IMR-90 (cell line): ENCODE results near the gene FOXO6. TPM values are rescaled to one million over a fixed set of nuclear protein-coding genes. Genes with fewer than 3 reads are reported as not detected.

Source experiments
- ATAC-seq: fragments of 200-7000 bp; cut with Tn5 transposase; 2 replicates; pipeline ENCODE4 v1.9.1; 2020; ENCODE audit warnings: low read depth, mild to moderate bottlenecking, moderate library complexity
- BruUV-seq: library from RNA; stranded (reverse); fragments of 400-500 nt; replicated peaks from 2 replicates; lab custom pipeline; 2021; lab: Mats Ljungman, UMichigan
- CTCF ChIA-PET: fragments of 300-600 bp; formaldehyde crosslinking; extraction: SDS; loops from one replicate; lab custom pipeline; 2021; ENCODE audit warnings: antibody characterized with exemption; lab: Yijun Ruan, JAX
- POLR2A ChIA-PET: fragments of 300-600 bp; sonication (Branson Sonifier 250); formaldehyde crosslinking; loops from one replicate; lab custom pipeline; 2022; ENCODE audit warnings: antibody characterized with exemption; ENCODE audit not compliant: unreplicated experiment; lab: Charles Lee
- DNase-seq: peaks from one replicate; pipeline ENCODE4 v3.0.0; 2013
- H2AFZ ChIP-seq: replicated peaks from 2 replicates; pipeline ENCODE3; 2013; ENCODE audit warnings: low read length, mild to moderate bottlenecking; ENCODE audit not compliant: poor library complexity
- H2AK5ac ChIP-seq: 2 replicates; pipeline ENCODE4 v1.6.1; 2013; ENCODE audit warnings: low read depth, low read length, inconsistent platforms
- H2AK9ac ChIP-seq: replicated peaks from 2 replicates; pipeline ENCODE3; 2013; ENCODE audit warnings: mild to moderate bottlenecking, low read depth, low read length, moderate library complexity; ENCODE audit not compliant: poor library complexity
- H2BK120ac ChIP-seq: 2 replicates; pipeline ENCODE4 v1.6.1; 2013; ENCODE audit warnings: low read depth, low read length, inconsistent platforms
- H2BK15ac ChIP-seq: 3 replicates; pipeline ENCODE4 v1.6.1; 2013; ENCODE audit warnings: low read depth, low read length, inconsistent platforms
- H2BK20ac ChIP-seq: 2 replicates; pipeline ENCODE4 v1.6.1; 2013; ENCODE audit warnings: low read depth, mild to moderate bottlenecking, inconsistent platforms, low read length, moderate library complexity
- H2BK5ac ChIP-seq: 2 replicates; pipeline ENCODE4 v1.6.1; 2013; ENCODE audit warnings: mild to moderate bottlenecking, low read depth, low read length, inconsistent platforms; ENCODE audit not compliant: poor library complexity, severe bottlenecking
- H3K14ac ChIP-seq: replicated peaks from 2 replicates; pipeline ENCODE4 v1.6.1; 2013; ENCODE audit warnings: low read depth, low read length, inconsistent platforms
- H3K18ac ChIP-seq: 2 replicates; pipeline ENCODE4 v1.6.1; 2013; ENCODE audit warnings: low read depth, low read length, control low read depth
- H3K23ac ChIP-seq: 2 replicates; pipeline ENCODE4 v1.6.1; 2013; ENCODE audit warnings: low read depth, low read length, inconsistent platforms
- H3K27ac ChIP-seq: 2 replicates; pipeline ENCODE4 v1.5.1; 2013; ENCODE audit warnings: mild to moderate bottlenecking, control low read depth, low read length; ENCODE audit not compliant: insufficient read depth
- H3K27me3 ChIP-seq: 2 replicates; pipeline ENCODE4 v1.6.1; 2013; ENCODE audit warnings: low read length; ENCODE audit not compliant: control insufficient read depth, insufficient read depth
- H3K36me3 ChIP-seq: 2 replicates; pipeline ENCODE4 v1.6.1; 2013; ENCODE audit warnings: low read length, mixed read lengths; ENCODE audit not compliant: control insufficient read depth, insufficient read depth
- H3K4ac ChIP-seq: 2 replicates; pipeline ENCODE4 v1.6.1; 2013; ENCODE audit warnings: low read depth, low read length, inconsistent platforms
- H3K4me1 ChIP-seq: 2 replicates; pipeline ENCODE4 v1.6.1; 2013; ENCODE audit warnings: low read length, mixed read lengths; ENCODE audit not compliant: control insufficient read depth, insufficient read depth
- H3K4me2 ChIP-seq: 2 replicates; pipeline ENCODE4 v1.6.1; 2013; ENCODE audit warnings: low read depth, mild to moderate bottlenecking, control low read depth, low read length, moderate library complexity
- H3K4me3 ChIP-seq: 2 replicates; pipeline ENCODE4 v1.5.1; 2013; ENCODE audit warnings: low read depth, mild to moderate bottlenecking, control low read depth, low read length, moderate library complexity; ENCODE audit not compliant: insufficient read depth
- H3K56ac ChIP-seq: 2 replicates; pipeline ENCODE4 v1.6.1; 2013; ENCODE audit warnings: low read length, inconsistent platforms; ENCODE audit not compliant: insufficient read depth; ENCODE audit errors: extremely low read depth
- H3K79me1 ChIP-seq, 2 experiments: 2 replicates each; pipeline ENCODE4 v1.6.1; 2013; ENCODE audit warnings: low read length in 2 of 2, inconsistent platforms in 1 of 2, low read depth in 1 of 2
- H3K9ac ChIP-seq: 2 replicates; pipeline ENCODE4 v1.6.1; 2013; ENCODE audit warnings: low read depth, low read length, control low read depth
- H3K9me1 ChIP-seq: 2 replicates; pipeline ENCODE4 v1.6.1; 2013; ENCODE audit warnings: low read length, inconsistent platforms; ENCODE audit not compliant: insufficient read depth
- H3K9me3 ChIP-seq: 2 replicates; pipeline ENCODE4 v1.6.1; 2013; ENCODE audit warnings: low read length; ENCODE audit not compliant: control insufficient read depth, insufficient read depth
- H4K20me1 ChIP-seq: 2 replicates; pipeline ENCODE4 v1.6.1; 2013; ENCODE audit warnings: low read length, inconsistent platforms; ENCODE audit not compliant: insufficient read depth
- H4K5ac ChIP-seq: 2 replicates; pipeline ENCODE4 v1.6.1; 2013; ENCODE audit warnings: mild to moderate bottlenecking, low read depth, low read length, control low read depth
- H4K8ac ChIP-seq, 2 experiments: 2 replicates each; pipeline ENCODE4 v1.6.1; 2013; ENCODE audit warnings: low read depth in 2 of 2, low read length in 2 of 2, control low read depth in 1 of 2, inconsistent platforms in 1 of 2
- H4K91ac ChIP-seq: 2 replicates; pipeline ENCODE4 v1.6.1; 2013; ENCODE audit warnings: low read depth, low read length, inconsistent platforms; ENCODE audit not compliant: insufficient read depth
- BHLHE40 ChIP-seq: fragments of 150-350 bp; IDR thresholded peaks from 2 replicates; pipeline ENCODE4 v1.6.1; 2016; ENCODE audit warnings: mild to moderate bottlenecking, low read depth, low read length
- CEBPB ChIP-seq: IDR thresholded peaks from 2 replicates; pipeline ENCODE4 v1.6.1; 2012; ENCODE audit warnings: low read depth, low read length, improper control_type of control experiment
- CHD1 ChIP-seq: IDR thresholded peaks from 2 replicates; pipeline ENCODE4 v1.6.1; 2012; ENCODE audit warnings: low read depth, low read length, improper control_type of control experiment
- CTCF ChIP-seq: conservative IDR thresholded peaks from 2 replicates; pipeline ENCODE4 v1.5.1; 2012; ENCODE audit warnings: mild to moderate bottlenecking, low read depth, low read length, improper control_type of control experiment
- ELK1 ChIP-seq: fragments of 150-350 bp; IDR thresholded peaks from 2 replicates; pipeline ENCODE4 v1.6.1; 2016; ENCODE audit warnings: low read depth, mild to moderate bottlenecking, low read length, moderate library complexity, borderline replicate concordance
- MAFK ChIP-seq: IDR thresholded peaks from 2 replicates; pipeline ENCODE4 v1.6.1; 2012; ENCODE audit warnings: low read depth, low read length, improper control_type of control experiment
- MAZ ChIP-seq: IDR thresholded peaks from 2 replicates; pipeline ENCODE4 v1.6.1; 2012; ENCODE audit warnings: low read depth, mild to moderate bottlenecking, low read length, improper control_type of control experiment, moderate library complexity, borderline replicate concordance
- MXI1 ChIP-seq: IDR thresholded peaks from 2 replicates; pipeline ENCODE4 v1.6.1; 2012; ENCODE audit warnings: low read depth, mild to moderate bottlenecking, low read length, moderate library complexity, borderline replicate concordance
- NFE2L2 ChIP-seq: fragments of 150-350 bp; IDR thresholded peaks from 2 replicates; pipeline ENCODE4 v1.6.1; 2016; ENCODE audit warnings: low read depth, mild to moderate bottlenecking, low read length
- RAD21 ChIP-seq: IDR thresholded peaks from 2 replicates; pipeline ENCODE4 v1.6.1; 2012; ENCODE audit warnings: low read length, improper control_type of control experiment
- RCOR1 ChIP-seq: IDR thresholded peaks from 2 replicates; pipeline ENCODE4 v1.6.1; 2012; ENCODE audit warnings: mild to moderate bottlenecking, low read length, improper control_type of control experiment; ENCODE audit not compliant: insufficient replicate concordance
- SMC3 ChIP-seq: fragments of 150-350 bp; IDR thresholded peaks from 2 replicates; pipeline ENCODE4 v1.6.1; 2016; ENCODE audit warnings: low read depth, mild to moderate bottlenecking, antibody characterized with exemption, low read length, moderate library complexity
- USF2 ChIP-seq: fragments of 150-350 bp; IDR thresholded peaks from 2 replicates; pipeline ENCODE4 v1.6.1; 2017; ENCODE audit warnings: mild to moderate bottlenecking, antibody characterized with exemption, low read length, low read depth
- WGBS, 2 experiments: methylation state at CpG; one replicate each; pipeline versions ENCODE4 v1.1.5 to v1.1.7; 2013; ENCODE audit warnings: missing lambda C conversion rate in 2 of 2; ENCODE audit not compliant: insufficient read length in 1 of 2; ENCODE audit errors: extremely low coverage in 2 of 2; 5-methylcytosine and 5-hydroxymethylcytosine counted together
- dilution Hi-C: fragments of 300-500 bp; cut with HindIII; formaldehyde crosslinking; loops from one replicate; pipeline ENCODE4 v1.14.3; 2018; ENCODE audit warnings: low sequenced_read_pairs; ENCODE audit not compliant: unreplicated experiment
- in situ Hi-C: fragments of 300-500 bp; cut with MboI; formaldehyde crosslinking; loops from 3 replicates; pipeline ENCODE4 v1.14.3; 2019; ENCODE audit warnings: low sequenced_read_pairs, inconsistent platforms, mixed read lengths
- intact Hi-C: fragments of 100-400 bp; cut with micrococcal nuclease; formaldehyde crosslinking; loops from 2 replicates; pipeline ENCODE4 v1.10.0; 2022
- polyA plus RNA-seq, 3 experiments: library from polyadenylated mRNA; depleted of rRNA; stranded (reverse); fragments of >200 nt; gene quantifications; 2 replicates each; pipeline ENCODE4 v1.2.3, GENCODE V29; 2012; ENCODE audit warnings: low replicate concordance in 1 of 3
- total RNA-seq: library from RNA; depleted of rRNA; stranded (reverse); fragments of >200 nt; gene quantifications from 2 replicates; pipeline ENCODE4 v1.2.3, GENCODE V29; 2012

Gene FOXO6
- total and polyA plus RNA-seq, 2 of the 4 experiments (the other 2 are of a cell fraction) = not detected

GRCh38 chr1:41328001-41328615 is 33.1 kb upstream of the FOXO6 start:
- Histone ChIP-seq H3K56ac (no peak overlapping the region), H2AFZ (no peak overlapping the region), H2BK120ac (no peak overlapping the region), H3K27me3 (peaks cover 25% of the 10 kb centered on the region), H2BK15ac (no peak overlapping the region), H3K4ac (no peak overlapping the region), H2BK20ac (no peak overlapping the region), H4K91ac (no peak overlapping the region), H3K27ac (no peak overlapping the region), H4K8ac (no peak overlapping the region), H3K14ac (no peak overlapping the region), H3K9me3 (peaks cover 2% of the 10 kb centered on the region; the same call in 1 of the 2 replicates), H2BK5ac (no peak overlapping the region), H4K20me1 (no peaks in the 10 kb centered on the region), H2AK5ac (no peak overlapping the region), H2AK9ac (no peak overlapping the region), H3K23ac (no peak overlapping the region), H3K79me1 (no peaks in the 10 kb centered on the region), H3K36me3 (no peaks in the 10 kb centered on the region), H3K4me1 (no peaks in the 10 kb centered on the region), H3K4me2 (no peak overlapping the region), H3K4me3 (no peak overlapping the region), H3K9me1 (no peaks in the 10 kb centered on the region), H4K5ac (no peak overlapping the region), H3K9ac (no peak overlapping the region), H3K18ac (no peak overlapping the region)
- in situ Hi-C loops (no loop called here), dilution Hi-C loops (no loop called here), intact Hi-C loops (no loop called here)
- 82% methylated on average over 5 of the region's 7 CpGs; no CpG with 5 or more reads in 1 of the 2 experiments for WGBS, 2 experiments
- ChIA-PET CTCF (no interaction called here), POLR2A (no interaction called here)
- no peak for ATAC-seq
- TF ChIP-seq MXI1 = no peak
- TF ChIP-seq ELK1 = no peak
- TF ChIP-seq NFE2L2 = no peak
- TF ChIP-seq RCOR1 = no peak
- no peak for TF ChIP-seq BHLHE40
- no peak for TF ChIP-seq RAD21
- no peak for TF ChIP-seq CHD1
- TF ChIP-seq MAZ = no peak
- no peak for TF ChIP-seq CTCF
- TF ChIP-seq MAFK = no peak
- TF ChIP-seq SMC3 = no peak
- TF ChIP-seq USF2 = no peak
- no peak for TF ChIP-seq CEBPB
- no peak for DNase-seq
- BruUV-seq = no TSS peak
